HG02970 (cell line): ENCODE results near the gene UGT2B17.
"Not testable (repeated sequence)": the region's sequence is repeated elsewhere in the genome, so short reads cannot be mapped to it uniquely, and the experiment has no call there.

Experiments
- ATAC-seq: cut with Tn5 transposase; IDR thresholded peaks from one replicate; pipeline ENCODE4 v1.9.1; 2021; ENCODE audit warnings: mild to moderate bottlenecking, moderate library complexity, moderate number of reproducible peaks; ENCODE audit not compliant: unreplicated experiment, low FRiP score

Gene UGT2B17

DNA sequence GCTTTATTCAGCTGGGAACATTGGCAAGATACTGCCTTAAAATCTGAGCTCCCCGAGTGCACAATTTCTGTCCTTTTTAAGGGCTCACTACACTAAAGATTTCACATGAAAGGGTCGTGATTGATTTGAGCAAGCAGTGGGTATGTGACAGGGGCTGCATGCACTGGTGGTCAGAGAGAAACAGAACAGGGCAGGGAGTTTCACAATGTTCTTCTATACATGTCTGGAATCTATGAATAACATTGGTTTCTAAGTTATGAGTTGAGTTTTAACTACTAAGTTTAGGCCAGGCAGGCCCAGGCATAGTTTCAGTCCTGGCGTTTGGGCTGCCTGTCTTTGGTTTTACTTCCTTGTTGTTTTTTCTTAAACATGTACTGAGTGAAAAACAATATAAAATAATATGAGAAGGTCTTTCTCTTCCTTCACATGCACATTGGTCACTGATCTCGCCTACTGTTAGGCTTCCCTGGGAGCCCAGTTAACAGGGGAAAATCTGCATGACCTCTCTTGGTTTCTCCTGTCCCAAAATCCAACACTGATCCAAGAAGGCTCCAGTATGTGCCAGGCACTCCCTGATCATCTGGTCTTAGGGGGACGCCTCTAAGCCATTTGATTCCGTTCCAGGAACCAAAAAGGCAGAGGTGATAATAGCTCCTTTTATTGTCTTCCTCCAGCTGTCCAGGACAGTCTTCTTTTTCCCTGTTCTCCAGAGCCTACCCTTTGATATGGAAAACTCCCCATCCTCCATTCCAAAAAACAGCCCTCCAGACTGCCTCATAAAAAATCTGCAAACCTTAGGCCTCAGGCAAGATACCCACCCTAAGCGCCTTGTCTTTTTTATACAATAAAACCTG lies at the start of gene UGT2B17:
TSS of gene UGT2B17 (minus strand) at position 51 of the 854 bp plus-strand sequence. CDS start 7,838 bp downstream, outside the sequence.
- no peak for ATAC-seq

DNA sequence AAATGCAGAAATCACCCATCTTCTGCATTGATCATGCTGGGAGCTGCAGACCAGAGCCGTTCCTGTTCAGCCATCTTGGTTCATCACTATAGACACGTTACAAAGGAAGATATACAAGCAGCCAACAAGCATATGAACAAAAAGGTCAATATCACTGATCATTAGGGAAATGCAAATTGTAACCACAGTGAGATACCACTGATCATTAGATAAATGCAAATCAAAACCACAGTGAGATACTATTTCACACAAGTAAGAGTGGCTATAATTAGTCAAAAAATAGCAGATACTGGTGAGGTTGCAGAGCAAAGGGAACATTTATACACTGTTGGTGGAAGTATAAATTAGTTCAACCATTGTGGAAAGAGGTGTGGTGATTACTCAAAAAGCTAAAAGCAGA lies 46.6 kb upstream of the UGT2B17 start:
- ATAC-seq, result not testable (repeated sequence)

GRCh38 chr4:68617003-68617698 lies 41.0 kb upstream of the UGT2B17 start:
- ATAC-seq, result no peak

DNA sequence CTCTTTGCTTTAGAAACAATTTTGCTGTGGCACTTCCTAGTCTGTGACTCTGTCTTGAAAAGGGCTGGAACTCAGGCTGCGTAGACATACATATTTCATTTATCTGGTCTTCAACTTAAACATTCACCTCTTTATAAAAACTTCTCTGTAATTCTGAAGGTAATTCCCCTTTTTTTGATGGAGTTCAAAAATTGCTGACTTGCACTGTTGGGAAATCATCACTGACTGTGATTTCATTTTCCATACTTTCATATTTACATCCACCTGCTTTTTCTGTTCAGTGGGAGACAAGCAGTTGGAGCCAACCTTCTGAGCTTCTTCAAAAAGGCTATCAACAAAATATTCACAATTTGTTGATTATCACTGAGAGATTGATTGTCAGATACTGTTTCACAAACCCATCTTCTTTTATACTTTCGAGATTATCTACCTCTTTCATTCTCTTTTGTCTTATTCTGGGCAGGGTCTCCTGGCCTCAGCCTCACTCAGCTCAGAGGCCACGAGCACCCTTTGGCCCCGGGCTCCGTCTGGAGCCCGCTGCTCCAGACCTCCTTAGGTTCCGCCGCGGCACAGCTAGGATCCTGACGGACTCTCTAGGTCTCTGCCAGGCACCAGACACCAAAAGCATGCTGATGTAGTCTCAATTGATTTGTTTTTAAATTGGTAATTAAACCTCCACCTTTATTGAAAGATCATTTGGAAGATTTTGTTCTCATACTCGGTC lies 39.7 kb upstream of the UGT2B17 start:
- no peak for ATAC-seq

GRCh38 chr4:68613752-68614151 lies 37.6 kb upstream of the UGT2B17 start:
- ATAC-seq, result no peak

- no peak for ATAC-seq
These were observed 30.1 kb upstream of the UGT2B17 start for GRCh38 chr4:68606240-68606639.

DNA sequence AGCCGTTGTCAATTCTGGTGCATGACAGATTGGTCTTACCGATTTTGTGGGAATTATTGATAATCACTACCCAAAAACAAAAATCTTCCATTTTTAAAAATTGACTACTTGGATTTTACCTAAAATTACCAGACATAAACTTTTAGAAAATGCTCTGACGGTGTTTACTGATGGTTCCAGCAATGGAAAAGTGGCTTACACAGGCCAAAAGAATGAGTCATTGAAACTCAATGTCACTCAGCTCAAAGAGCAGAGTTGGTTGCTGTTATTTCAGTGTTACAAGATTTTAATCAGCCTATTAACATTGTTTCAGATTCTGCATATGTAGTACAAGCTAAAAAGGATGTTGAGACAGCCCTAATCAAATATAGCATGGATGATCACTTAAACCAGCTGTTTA lies 23.0 kb upstream of the UGT2B17 start:
- ATAC-seq, result no peak

DNA sequence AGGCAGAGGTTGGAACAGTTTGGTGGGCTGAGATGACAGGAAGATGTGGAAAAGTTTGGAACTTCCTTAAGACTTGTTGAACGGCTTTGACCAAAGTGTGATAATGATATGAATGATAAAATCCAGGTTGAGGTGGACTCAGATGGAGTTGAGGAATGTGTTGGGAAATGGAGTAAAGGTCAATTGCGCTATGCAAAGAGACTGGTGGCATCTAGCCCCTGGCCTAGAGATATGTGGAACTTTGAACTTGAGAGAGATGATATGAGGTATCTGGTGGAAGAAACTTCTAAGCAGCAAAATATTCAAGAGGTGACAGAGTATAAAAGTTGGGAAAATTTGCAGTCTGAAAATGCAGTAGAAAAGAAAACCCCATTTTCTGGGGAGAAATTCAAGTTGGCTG lies 21.4 kb upstream of the UGT2B17 start:
- no peak for ATAC-seq

DNA sequence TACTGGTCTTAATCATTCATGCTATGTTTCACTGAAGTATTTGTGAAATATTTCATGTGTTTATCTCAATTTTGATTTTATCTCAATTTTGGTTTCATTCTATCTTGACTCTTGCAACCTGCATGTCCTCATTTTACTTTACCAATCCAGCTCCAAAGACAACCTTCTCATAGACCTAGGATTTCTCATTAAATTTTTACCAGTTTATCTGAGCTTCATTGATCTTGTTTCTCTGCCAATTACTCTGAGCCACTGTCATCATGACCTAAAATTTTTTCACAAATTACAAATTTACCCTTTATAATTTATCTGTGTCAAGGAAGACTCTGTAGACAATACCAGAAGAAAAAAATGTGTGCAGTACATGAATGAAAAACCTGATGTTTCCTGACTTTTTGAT lies 18.6 kb upstream of the UGT2B17 start:
- no peak for ATAC-seq

GRCh38 chr4:68593112-68593511 lies 17.0 kb upstream of the UGT2B17 start:
- ATAC-seq, result no peak

- ATAC-seq, result no peak
These were observed 16.6 kb upstream of the UGT2B17 start for GRCh38 chr4:68592673-68593072.

GRCh38 chr4:68591204-68591603 lies 15.1 kb upstream of the UGT2B17 start:
- ATAC-seq, result no peak

- ATAC-seq, result no peak
These were observed 13.7 kb upstream of the UGT2B17 start for GRCh38 chr4:68589790-68590189.

GRCh38 chr4:68582339-68582717 lies 6.2 kb upstream of the UGT2B17 start:
- no peak for ATAC-seq

- no peak for ATAC-seq
These were observed 5.5 kb upstream of the UGT2B17 start for GRCh38 chr4:68581383-68582338.

GRCh38 chr4:68577590-68577989 lies 1.5 kb upstream of the UGT2B17 start:
- no peak for ATAC-seq

- ATAC-seq, result not testable (repeated sequence)
These were observed 486 bp downstream of the UGT2B17 start for GRCh38 chr4:68575636-68576035.

GRCh38 chr4:68575081-68575480 lies 1.0 kb downstream of the UGT2B17 start:
- no peak for ATAC-seq

GRCh38 chr4:68572653-68573170 lies 3.4 kb downstream of the UGT2B17 start:
- ATAC-seq, result no peak

DNA sequence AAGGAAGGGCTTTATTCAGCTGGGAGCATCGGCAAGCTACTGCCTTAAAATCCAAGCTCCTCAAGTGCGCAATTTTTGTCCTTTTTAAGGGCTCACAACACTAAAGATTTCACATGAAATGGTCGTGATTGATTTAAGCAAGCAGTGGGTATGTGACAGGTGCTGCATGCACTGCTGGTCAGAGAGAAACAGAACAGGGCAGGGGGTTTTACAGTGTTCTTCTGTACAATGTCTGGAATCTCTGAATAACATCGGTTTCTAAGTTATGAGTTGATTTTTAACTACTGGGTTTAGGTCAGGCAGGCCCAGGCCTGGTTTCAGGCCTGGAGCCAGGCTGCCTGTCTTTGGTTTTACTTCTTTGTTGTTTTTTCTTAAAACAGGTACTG lies 6.0 kb downstream of the UGT2B17 start:
- ATAC-seq, result no peak
